NCI-H82 (cell line): ENCODE results near the gene RFX5.
A peak's percentile ranks its signal among the peaks of the same experiment; 100 is the strongest.

ENCODE experiments used
- DNase-seq: peaks from one replicate; lab custom pipeline; 2025; lab: John Stamatoyannopoulos, UW

The RFX5 gene

GRCh38 chr1:151324390-151324930 lies 22.6 kb downstream of the RFX5 start:
- no peak for DNase-seq

GRCh38 chr1:151318975-151319374 lies 28.1 kb downstream of the RFX5 start:
- no peak for DNase-seq

DNA sequence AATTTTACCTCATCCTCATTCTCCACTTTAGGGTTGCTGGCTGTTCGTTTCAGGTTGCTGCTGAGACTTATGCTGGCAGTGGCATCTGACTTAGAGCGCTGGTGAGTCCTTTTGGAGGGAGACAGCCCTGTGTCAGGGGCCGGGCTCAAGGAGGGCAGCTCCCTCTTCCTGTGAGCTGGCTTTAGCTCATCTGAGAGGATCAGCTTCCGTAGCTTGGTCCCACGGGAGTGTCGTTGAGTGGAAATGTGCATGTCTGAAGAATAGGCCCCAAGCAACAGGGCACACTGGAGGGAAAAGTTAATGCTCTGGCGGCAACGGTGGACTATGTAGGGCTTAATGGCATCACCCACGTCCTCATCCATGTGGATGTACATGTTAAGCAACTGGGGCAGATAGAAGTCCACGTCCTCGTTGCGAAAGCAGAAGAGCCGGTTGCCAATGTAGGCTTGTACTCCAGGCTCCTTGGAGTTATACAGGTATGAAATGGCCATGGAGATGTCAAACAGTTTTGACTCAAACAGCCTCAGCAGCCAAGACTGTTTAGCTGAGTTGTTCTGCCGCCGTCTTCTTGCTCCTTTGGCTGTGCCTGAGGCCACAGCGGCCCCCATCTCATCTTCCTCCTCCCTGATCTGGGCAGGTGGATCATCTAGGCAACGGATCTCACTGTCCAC lies 31.4 kb downstream of the RFX5 start:
- no peak for DNase-seq

GRCh38 chr1:151314137-151314875 lies 32.7 kb downstream of the RFX5 start:
- DNase-seq = no peak

GRCh38 chr1:151313501-151313900 lies 33.6 kb downstream of the RFX5 start:
- DNase-seq = no peak

DNA sequence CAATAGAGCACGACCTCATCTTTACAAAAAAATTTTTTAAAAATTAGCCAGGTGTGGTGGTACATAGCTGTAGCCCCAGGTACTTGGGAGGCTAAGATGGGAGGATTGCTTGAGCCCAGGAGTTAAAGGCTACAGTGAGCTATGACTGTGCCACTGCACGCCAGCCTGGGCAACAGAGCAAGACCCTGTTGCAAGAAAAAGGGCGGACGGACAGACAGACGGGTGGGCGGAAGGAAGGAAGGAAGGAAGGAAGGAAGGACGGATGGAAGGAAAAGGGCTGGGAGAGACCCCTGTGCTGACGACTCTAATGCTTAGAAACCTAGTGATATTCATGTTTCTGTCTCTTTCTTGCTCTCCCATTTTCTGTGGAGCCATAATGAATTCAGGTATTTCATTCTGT lies 34.2 kb downstream of the RFX5 start:
- DNase-seq = no peak

DNA sequence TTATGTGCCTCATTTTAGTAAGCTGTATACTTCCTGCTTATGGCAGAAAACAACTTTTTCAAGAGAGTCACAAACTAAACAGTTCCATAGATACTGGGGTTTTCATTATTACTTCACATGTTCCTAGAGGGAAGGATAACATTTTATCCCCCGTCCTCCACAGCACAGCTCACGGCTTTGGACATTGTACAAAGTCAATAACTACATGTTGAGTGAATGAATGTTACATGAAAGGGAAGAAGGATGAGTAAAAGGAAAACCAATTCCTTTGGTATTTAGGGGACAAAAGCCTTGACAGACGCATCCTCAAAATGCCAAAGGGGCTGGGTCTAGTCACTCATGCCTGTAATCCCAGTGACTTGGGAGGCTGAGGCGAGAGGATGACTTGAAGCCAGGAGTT lies 34.6 kb downstream of the RFX5 start:
- DNase-seq = no peak

DNA sequence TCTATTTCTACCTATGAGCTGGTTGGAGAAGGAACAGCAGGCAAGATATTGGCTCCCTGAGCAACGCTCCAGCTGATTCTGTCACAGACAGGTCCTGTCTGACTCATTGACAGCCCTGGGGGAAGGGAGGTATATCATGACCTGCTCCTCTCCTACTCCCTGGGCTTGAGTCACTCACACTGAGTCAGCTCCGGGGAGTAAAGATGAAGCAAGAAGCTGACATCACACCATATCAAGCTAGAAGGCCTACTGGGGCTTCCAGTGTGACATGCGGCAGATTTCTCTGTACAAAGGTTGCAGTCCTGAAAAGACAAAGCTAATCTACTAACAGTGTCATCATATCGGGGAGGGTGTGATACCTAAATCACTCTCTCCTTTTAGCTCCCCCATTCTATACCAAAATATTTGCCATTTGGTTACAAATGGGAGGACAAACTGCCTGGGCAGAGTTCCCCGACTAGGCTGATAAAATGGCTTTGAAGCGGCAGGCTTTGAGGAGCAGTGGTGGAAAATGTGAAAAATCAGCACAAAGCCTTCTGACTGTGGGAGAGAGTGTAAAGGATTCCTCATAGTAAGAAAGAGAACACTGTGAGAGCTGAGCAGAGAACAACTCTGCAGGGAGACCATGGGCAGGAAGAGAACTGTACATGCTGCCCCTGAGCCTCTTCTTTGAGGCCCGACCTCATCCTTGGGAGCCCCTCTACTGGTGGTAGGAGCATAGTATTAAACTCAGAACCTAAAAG lies 35.3 kb downstream of the RFX5 start:
- no peak for DNase-seq

DNA sequence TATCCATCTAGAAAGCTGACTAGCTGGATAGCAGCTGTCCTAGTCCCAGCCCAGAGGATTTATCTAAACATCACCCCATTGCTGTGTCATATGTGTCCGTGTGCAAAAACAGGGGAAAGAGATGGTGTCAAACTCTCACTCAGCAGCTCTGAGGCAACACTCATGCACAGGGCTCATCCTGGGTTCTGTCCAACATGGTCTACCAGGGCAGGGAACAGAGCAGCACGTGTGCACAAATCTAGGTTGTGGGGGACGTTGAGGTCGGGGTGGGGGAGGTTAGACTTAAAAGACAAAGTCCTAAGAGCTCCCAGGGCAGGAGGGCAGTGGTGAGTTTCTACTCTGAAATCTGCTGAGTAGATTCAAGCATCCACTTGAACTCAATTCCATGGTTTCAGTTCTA lies 36.0 kb downstream of the RFX5 start:
- no peak for DNase-seq

- peak; percentile 82 for DNase-seq
Observed at GRCh38 chr1:151309811-151310323, 37.2 kb downstream of the RFX5 start.

- no peak for DNase-seq
Observed at GRCh38 chr1:151294742-151295462, 52.1 kb downstream of the RFX5 start.

DNA sequence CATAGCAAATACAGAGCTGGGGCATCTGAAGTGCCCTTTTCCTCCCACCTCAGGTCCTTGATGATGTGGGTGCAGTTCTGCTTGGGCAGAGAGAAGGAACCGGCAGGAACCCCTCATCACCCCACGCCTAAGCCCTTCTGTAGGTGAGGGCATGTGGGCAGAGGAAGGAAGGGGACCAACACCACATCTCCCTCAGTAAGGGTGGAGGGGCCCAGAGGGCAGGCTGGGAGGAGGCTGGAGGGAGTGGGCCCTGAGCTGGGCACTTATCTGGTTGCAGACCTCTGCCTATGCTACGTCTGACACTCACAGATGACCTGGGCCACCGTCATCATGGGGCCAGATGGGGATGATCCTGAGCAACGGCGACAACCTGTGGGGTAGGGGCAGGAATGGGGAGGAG lies 54.0 kb downstream of the RFX5 start:
- no peak for DNase-seq

DNA sequence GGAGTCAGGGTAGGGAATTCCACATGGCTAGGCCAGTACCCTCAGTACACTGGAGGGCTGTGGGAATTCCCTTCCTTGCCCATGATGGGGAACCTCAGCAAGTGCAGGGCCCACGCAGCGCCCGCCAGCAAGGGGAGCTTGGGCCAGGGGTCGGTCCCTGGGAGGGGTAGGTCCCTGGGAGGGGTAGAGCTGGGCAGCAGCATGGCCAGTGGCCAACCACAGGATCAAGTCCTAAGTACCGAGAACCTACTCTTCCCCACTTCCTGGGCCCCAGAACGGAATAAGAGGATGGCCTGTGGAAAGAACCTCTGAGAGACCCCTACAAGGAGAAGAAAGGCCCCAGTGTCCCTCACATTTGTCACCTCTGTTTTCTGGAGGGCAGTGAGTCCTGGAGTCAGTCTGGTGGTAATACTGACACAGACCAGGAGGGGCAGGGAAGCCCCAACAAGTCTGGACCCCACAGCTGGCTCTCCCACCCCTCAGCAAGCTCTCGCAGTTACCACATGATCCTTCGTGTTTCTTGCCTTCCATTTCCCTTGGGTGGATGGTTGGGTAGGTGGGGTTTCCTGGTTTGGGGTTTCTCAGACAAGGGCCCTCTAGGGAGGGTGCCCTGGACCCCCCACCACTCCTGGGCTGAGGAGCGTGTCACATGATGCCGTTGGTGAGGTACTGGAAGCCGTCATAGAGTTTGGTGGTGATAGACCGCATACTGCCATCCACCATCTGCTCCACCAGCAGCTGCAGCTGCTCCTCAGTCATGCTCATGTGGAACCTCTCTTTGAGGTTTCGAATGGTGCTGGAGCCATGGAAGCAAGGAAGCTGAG lies 54.6 kb downstream of the RFX5 start:
- DNase-seq = peak; percentile 26

DNA sequence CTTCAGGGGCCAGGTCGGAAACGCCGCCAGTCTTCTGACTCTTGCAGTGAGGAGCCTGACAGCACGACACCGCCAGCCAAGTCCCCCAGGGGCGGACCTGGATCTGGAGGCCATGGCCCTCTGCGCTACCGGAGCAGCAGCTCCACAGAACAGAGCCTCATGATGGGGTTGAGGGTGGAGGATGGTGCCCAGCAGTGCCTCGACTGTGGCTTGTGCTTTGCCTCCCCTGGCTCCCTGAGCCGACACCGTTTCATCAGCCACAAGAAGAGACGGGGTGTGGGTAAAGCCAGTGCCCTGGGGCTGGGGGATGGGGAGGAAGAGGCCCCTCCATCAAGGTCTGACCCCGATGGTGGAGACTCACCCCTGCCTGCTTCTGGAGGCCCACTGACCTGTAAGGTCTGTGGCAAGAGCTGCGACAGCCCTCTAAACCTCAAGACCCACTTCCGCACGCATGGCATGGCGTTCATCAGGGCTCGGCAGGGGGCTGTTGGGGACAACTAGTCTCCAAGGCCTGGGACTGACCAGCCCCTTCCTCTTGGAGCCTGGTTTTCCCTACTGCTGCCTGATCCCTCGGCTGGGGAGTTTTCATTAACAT lies 56.2 kb downstream of the RFX5 start:
- DNase-seq = no peak
